ENCODE measurements around the gene PIGB.
"Not testable (repeated sequence)": the region's sequence is repeated elsewhere in the genome, so short reads cannot be mapped to it uniquely, and the experiment has no call there.

Gene PIGB

DNA sequence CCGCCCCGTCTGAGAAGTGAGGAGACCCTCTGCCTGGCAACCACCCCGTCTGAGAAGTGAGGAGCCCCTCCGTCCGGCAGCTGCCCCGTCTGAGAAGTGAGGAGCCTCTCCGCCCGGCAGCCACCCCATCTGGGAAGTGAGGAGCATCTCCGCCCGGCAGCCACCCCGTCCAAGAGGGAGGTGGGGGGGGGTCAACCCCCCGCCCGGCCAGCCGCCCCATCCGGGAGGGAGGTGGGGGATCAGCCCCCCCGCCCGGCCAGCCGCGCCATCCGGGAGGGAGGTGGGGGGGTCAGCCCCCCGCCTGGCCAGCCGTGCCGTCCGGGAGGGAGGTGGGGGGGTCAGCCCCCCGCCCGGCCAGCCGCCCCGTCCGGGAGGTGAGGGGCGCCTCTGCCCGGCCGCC lies 16.2 kb upstream of the PIGB start:
- not testable (repeated sequence) for DNase-seq

GRCh38 chr15:55319537-55320237 lies 665 bp downstream of the PIGB start:
- no peak for DNase-seq

- DNase-seq: no peak
Measured at GRCh38 chr15:55320238-55320550, 1.2 kb downstream of the PIGB start.

GRCh38 chr15:55320963-55321362 lies 1.9 kb downstream of the PIGB start:
- no peak for DNase-seq

DNA sequence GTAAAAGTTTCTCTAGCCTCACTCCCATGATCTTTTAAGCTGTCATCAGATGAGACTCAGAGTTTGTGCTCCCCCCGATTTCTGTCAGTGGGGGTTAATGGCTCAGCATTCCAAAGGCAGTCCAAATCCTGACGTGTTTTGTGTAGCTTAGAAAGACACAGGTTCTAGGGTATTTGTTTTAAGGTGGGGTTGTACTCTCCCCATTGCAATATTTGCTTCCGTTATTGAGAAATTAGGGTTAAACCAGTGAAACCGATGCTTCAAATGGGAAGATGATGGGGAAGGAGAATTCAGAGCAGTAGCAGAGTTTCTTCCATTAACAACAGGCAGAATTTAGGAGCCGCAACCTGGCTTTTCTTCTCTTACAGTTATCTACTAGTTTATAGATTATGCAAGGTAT lies 3.4 kb downstream of the PIGB start:
- DNase-seq: no peak

DNA sequence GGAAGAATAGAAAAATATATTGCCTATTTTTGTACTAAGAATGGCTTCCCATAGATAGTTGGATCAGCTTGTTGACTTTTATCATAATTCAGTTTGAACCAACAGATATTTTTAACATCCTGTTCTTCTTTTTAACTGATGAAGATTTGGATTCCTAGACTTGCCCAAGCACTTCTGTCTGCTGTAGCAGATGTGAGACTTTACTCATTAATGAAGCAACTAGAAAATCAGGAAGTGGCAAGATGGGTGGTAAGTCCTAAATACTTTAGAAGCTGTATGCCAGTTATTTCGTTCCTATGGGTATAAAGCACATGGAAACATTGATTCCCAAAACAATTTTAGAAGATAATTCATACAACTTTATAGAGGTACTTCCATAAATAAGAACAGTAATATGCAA lies 8.4 kb downstream of the PIGB start:
- DNase-seq: no peak

DNA sequence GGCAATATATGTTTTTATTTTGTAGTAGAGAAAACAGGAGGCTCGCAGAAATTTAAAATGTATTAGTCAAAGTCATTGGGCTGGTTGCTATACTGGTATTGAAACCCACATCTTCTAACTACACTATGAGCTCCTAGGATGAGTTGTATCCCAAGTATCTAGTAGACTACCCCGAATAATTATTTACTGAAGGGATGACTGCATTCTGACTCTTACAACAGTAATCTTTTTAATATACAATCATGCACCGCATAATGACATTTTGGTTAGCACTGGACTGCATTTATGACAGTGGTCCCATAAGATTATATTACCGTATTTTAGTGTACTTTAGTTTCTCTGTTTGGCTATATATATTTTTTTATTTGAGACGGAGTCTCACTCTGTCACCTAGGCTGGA lies 15.3 kb downstream of the PIGB start:
- DNase-seq: no peak

DNA sequence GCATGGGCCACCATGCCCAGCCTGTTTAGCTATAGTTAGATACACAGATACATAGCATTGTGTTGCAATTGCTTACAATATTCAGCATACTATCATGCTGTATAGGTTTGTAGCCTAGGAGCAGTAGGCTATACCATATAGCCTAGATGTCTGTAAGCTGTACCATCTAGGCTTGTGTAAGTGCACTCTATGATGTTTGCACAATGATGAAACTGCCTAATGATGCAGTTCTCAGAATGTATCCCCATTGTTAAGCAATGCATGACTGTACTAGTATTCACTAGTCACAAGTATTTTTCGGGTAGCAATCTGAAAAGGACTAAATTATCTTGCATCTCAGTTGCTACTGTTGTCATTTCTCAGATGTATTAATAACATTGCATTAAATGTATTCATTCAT lies 16.0 kb downstream of the PIGB start:
- DNase-seq: no peak

- DNase-seq: no peak
Measured at GRCh38 chr15:55337160-55337559, 18.1 kb downstream of the PIGB start.

- DNase-seq: no peak
Measured at GRCh38 chr15:55343168-55343567, 24.1 kb downstream of the PIGB start.

DNA sequence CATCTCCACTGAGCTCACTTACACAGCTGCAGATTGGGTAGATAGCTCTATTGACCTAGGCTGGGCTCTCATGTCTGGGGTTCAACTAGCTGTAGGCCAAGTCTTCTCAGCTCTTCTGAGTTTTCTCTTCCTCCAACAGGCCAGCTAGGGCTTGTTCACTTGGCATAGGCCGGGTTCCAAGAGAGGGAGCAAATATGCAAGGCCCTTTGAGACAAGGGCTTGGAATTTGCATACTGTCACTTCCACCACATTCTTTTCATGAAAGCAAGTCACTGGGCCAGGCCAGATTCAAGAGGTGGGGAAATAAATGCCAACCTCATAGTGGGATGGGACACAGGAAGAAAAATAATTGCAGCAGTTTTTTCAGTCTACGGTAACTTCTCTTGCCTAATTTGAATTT lies 25.2 kb downstream of the PIGB start:
- DNase-seq: no peak

- DNase-seq: no peak
Measured at GRCh38 chr15:55348281-55348778, 29.3 kb downstream of the PIGB start.

DNA sequence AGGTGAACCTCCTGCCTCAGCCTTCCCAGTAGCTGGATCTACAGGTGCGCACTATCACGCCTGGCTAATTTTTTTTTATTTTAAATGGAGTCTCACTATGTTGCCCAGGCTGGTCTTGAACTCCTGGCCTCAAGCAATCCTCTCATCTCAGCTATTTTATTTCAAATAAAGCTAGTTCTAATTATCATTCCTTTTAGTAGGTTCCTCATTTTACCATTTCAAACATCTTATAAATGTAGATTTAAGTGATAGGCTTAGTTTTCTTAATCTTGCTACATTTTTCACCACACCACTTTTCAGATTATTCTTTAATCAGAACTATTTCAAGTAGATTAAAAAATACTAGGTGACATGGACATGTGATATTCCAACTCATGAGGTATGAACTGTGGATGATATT lies 30.3 kb downstream of the PIGB start:
- no peak for DNase-seq

DNA sequence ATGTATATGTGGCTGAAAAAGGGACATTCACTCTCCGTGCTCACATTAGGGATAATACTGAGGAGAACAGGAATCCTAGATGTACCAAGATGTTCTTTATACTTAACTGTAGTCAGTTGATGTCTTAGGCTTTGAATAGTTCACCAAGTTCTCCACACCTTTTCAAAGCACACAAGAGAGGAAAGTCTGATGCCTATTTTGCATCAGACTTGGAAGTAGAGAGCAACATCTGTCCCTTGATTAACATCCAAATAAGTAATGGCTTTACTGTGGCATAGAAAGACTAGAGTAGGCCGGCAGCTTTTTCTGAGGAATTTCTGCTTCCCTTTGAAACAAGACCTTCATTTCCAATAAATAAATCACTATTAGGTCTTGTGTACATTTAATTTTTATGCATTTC lies 34.0 kb downstream of the PIGB start:
- DNase-seq: no peak

DNA sequence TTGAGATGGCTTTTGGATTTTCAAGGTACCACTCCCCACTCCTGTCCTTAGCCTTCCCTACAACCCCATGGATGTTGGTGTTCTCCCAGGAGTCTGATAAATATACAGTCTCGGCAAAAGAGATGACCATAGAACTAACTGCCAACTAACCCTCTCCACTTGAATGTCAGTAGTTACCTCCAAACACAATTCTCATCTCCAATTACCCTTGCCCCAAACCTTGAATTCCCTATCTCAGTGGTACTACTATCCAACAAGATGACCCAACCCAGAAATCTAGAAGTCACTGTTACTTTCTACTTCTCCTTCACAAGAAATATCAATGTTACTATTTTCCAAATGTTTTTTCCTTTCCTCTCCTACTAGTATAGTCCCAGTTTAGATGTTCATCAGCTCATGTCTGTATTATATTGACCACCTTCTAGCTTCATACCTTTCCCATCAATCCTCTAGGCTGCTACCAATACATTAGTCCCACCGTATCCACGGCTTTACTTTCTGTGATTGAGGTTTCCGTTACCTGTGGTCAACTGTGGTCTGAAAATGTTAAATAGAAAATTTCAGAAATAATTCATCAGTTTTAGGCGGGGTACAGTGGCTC lies 38.1 kb downstream of the PIGB start:
- DNase-seq: no peak

GRCh38 chr15:55357774-55358173 lies 38.8 kb downstream of the PIGB start:
- no peak for DNase-seq

- no peak for DNase-seq
Measured at GRCh38 chr15:55358471-55358870, 39.4 kb downstream of the PIGB start.

- no peak for DNase-seq
Measured at GRCh38 chr15:55360256-55360655, 41.2 kb downstream of the PIGB start.

DNA sequence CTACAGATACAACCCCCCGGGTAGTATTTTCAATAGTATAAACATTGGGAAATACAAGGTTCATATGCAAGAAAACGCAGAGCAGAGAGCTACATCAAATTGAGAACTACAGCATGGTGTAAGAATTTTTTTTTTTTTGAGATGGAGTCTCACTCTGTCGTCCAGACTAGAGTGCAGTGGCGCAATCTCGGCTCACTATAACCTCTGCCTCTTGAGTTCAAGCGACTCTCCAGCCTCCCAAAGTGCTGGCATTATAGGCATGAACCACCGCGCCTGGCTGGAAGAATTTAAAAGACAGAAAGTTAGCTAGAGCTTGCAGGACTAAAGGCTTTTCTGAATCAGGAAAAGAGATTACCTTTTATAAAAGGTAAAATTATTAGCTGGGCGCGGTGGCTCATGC lies 42.0 kb downstream of the PIGB start:
- DNase-seq: no peak

- no peak for DNase-seq
Measured at GRCh38 chr15:55362641-55363040, 43.6 kb downstream of the PIGB start.

- no peak for DNase-seq
Measured at GRCh38 chr15:55366981-55367380, 48.0 kb downstream of the PIGB start.

DNA sequence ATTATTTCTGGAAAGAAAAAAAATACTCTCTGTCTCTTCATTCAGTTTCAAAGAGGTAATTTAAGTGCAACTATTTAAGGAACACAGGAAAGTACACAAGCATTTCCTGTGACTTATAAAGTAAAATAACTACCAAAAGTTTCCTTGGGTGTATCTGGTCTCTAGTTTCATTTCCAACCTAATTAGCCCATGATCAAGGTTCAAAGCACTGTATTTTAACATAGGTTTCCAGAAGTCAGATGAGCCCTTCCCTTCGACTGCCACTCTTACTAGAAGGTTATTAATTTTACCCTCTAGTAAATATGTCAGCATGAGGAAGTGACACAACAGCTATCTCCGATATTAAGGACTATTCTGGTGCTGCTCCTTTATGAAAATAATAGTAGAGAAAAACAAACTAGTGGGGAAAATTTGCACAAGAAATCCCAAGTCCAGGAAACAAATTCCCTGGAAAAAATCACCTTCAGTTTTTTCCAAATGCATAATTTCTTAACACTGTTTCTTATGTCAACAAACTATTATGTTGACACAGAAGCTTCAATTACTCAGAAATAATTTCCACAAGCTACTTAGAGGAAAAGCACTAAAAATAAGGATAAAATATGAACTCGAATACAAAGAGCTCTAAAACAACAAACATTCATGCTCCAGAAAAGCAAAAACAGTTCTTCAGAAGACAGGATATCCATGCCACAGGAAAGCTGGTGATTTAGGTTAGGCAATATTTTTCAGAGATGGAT lies 53.8 kb downstream of the PIGB start:
- no peak for DNase-seq

DNA sequence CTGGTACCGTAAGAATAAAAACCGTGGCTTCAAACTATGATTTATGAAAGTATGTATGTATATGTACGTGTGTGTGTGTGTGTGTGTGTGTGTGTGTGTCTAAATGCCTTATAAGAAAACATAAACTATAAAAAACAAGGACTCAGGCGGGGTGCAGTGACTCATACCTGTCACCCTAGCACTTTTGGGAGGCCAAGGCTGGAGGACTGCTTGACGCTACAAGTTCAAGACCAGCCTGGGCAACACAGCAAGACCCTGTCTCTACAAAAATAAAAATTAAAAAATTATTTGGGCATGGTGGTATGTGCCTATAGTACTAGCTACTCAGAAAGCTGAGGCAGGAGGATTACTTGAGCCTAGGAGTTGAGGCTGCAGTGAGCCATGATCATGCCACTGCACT lies 60.1 kb downstream of the PIGB start:
- DNase-seq: no peak

GRCh38 chr15:55381595-55381994 lies 62.6 kb downstream of the PIGB start:
- no peak for DNase-seq
